Measurements from ENCODE around the gene RIN3.

Gene RIN3

DNA sequence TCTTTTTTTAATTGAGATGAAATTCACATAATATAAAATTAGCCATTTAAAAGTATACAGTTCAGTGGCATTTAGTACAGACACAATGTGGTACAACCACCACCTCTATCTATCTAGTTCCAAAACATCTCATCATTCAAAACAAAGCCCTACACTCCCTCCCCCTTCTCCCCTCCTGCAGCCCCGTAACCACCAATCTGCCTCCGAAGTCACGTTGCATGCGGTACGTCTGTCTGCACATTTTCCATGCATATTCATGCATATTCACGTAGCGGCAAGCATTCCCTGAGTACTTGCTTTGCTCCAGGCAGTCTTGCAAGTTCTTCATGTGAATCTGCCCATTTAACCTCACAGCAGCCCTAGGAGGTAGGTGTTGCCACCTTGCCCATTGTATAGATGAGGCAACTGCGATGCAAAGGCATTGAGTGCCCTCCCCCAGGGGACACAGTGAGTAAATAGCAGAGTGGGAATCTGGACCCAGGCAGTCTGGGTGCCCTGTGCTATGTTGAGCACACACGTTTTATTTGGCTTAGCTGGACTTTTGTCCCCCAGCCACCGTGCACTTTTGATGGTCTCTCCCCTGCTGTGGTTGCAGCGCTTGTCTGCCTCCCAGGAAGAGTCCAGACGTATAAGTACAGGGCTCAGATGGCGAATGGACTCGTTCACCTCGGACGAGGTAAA is 43.4 kb downstream of the RIN3 start:
- DNase-seq = no peak

- DNase-seq = no peak
Observed at GRCh38 chr14:92557544-92557912, 43.9 kb downstream of the RIN3 start.

DNA sequence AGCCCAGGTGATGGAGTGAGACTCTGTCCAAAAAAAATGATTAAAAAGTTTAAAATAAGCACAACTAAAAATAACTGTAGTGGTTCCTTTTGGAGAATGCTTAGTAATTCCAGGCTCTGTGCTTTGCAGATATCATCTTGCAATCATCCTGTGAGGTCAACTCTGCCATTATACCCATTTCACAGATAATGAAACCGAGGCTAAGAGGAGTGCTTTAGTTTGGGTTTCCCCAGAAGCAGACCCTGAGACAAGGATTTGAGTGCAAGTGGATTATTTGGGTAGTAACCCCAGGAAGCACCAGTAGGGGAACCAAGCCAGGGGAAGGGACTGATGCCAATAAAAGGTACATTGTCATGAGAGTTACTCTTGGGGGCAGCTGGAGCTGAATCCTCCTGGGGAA is 44.7 kb downstream of the RIN3 start:
- DNase-seq = no peak

GRCh38 chr14:92559486-92559885 is 45.9 kb downstream of the RIN3 start:
- DNase-seq = no peak

DNA sequence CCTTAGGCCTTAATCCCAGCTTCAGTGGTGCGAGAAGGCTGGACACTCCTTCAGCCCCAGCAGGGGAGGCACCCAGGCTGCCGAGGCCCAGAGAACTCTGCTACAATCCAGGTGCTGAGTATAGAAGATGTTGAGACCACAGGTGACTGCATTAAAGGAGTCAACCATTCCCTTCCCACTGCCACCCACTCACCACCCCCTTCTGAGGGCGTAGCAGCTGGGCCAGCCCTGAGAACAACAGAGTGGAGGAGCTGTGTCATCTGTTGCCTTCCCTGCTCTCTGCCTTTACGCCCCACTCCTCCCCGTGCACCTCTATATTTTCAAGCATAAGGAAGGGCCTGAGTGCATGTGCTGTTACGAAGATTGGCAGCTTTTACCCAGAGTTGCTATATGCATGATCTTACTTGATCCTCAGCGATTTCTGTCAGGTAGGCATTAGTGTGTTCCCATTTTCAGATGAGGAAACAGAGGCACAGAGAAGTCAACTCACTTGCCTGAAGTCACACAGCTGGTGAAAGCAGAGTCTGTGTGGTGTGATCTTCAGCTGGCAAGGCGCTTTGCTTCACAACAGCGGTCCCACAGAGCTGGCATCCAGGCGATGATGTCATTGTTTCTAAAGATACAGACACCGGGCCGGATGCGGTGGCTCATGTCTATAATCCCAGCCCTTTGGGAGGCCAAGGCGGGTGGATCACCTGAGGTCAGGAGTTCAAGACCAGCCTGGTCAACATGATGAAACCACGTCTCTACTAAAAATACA is 46.7 kb downstream of the RIN3 start:
- DNase-seq = no peak

DNA sequence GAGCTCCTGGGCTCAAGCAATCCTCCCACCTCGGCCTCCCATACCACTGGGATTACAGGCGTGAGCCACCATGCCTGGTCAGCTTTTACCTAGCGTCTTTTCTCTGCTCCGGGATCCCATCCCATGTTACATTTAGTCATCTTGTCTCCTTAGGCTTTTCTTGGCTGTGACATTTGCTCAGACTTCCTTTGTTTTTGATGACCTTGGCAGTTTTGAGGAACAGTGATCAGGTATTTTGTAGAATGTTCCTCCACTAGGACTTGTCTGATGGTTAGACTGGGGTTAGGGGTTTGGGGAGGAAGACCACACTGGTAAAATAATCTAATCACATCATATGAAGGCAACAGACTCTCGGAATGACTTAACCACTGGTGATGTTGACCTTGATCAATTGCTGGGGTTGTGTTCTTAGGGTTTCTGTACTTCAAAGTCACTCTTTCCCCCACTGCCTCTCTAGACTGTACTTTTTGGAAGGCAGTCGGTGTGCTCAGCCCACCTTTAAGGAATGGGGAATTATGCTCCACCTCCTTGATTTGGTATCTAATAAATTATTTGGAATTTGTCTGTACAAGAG is 48.4 kb downstream of the RIN3 start:
- DNase-seq = no peak

DNA sequence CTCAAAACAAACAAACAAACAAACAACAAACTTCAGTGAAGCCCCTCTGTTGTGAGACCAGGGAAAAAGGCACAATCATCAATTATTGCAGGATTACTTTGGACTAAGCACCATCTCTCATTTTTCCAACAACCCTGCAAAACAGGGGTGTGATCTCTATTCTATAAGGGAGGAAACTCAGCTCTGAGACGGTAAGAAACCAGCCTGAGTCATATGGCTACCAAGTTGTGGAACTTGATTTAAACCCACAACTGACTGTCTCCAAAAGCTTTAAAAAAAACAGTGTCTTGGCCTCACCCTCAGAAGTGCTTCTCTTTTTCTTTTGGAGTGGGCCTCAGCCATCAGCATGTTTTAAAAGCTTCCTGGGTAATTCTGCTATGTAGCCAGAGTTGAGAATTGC is 49.8 kb downstream of the RIN3 start:
- no peak for DNase-seq

DNA sequence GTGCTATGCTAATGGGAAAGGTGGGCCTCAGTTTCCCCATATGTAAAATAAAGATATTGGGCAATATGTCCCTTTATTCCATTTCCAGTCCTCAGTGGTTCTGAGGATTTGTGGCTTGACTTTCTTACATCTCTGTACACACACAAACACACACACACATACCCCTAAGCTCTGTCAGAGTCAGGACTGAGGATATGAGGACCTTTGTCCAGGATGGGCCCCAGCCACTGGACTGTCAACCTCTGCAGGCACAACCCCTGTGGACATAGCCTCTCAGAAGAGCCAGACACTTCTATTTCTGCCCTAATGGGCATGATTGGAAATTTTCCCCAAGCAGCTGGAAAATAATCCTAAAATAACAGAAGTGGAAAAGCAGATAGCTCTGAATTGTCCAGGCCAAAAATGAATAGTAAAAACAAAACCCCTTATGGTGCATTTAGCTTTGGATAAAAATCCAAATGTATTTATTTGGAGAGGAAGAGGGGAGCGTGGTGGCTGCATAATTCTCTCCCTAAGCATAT is 50.2 kb downstream of the RIN3 start:
- no peak for DNase-seq

GRCh38 chr14:92564344-92565039 is 50.9 kb downstream of the RIN3 start:
- DNase-seq = no peak

DNA sequence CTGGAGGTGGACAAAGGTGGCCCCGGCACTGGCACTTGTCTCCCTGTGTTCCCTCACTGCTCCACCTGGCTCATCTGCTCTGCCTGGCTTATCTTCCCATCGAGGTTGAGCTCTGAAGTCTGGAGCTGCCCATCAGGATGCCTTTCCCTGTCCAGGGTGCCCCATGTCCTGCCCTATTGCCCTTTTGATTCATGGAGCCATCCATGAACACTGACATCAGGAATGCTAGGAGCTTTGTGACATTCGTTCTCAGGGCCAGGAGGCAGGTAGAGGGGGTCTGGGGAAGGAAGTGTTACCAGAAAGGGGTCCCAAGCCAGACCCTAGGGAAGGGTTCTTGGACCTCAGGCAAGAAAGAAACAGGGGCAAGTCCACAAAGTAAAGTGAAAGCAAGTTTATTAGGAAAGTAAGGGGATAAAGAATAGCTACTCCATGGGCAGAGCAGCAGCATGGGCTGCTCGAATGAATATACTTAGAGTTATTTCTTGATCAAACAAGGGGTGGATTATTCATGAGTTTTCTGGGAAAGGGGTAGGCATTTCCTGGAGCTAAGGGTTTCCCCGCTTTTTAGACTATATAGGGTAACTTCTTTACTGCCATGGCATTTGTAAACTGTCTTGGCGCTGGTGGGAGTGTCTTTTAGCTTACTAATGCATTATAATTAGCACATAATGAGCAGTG is 51.6 kb downstream of the RIN3 start:
- DNase-seq = no peak

GRCh38 chr14:92565718-92566115 is 52.1 kb downstream of the RIN3 start:
- no peak for DNase-seq

DNA sequence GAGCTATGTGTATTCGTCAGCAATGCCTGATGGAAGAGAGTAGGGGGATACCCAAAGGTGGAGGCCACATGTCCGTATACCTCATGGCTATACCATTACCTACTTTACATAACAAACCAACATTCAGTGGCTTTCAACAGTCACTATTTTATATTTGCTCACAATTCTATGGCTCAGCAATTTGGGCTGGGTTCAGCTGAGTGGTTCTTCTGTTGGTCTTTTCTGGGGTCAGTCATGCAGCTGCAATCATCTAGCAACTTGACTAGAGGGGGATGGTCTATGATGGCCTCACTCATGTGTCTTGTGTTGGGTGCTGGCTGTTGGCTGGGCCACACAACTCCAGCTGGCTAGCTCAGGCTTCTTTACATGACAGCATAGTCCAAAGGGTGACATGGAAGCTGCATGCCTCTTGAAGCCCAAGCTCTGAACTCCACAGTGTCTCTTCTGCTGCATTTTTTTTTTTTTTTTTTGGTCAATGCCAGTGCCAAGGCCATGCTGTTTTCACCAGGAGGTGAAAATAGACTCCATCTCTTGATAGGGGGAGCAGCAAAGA is 53.7 kb downstream of the RIN3 start:
- no peak for DNase-seq

DNA sequence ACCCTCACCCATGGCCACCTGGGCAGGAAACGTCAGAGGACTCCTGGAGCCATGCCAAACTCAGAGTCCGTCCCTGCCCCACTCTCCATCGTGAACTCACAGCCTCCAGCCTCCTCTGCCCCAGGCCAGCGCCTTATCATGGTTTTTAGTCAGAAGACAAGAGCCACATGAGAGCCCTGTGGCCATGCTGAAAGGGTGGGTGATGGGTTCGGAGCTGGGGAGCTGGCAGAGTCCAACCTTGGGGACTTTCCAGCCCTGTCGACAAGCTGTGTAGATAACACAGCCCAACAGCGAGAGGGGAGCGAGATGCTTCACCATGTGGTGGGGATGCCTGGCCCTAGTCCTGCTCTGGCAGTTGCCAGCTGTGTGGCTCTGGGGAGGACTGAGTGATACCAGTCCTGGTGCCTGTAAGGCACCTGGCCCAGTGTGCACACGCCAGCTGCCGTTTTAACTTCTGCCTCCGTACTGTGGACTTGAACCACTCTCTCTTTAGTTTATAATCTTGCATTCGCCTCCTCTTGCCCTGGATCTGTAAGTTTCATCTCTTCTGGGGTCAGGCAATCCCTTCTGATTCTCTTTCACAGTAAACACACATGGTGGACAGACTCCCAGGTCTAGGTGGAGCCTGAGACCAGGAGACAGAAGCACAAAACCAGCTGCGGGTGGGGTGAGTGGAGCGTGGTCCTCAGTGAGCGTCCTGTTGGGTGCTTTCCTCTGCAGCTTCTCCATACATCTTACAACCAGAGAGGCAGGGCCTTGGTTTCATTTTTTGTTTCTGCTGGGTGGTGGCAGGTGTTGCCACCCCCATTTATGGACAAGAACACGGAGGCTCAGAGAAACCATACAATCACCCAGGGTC is 55.3 kb downstream of the RIN3 start:
- DNase-seq = no peak

- DNase-seq = no peak
Observed at GRCh38 chr14:92570674-92571262, 57.2 kb downstream of the RIN3 start.

DNA sequence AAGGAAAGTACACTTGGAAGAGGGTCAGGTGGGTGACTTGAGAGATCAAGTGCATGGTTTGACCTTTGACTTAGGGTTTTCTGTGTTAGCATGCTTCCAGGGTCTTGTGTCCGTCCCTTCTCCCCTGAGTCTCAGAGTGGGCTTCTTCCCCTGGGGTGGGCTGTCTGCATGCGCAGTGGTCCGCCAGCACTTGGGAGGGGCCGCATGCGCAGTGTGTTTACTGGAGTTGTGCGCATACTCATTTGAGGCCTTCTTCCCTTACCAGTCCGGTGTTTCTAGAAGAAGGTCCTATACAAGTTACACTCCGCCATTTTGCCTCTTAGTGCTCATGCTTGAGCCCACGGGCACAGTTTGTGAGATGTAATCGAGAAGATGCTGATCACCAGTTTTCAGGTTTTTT is 58.5 kb downstream of the RIN3 start:
- DNase-seq = no peak

GRCh38 chr14:92573761-92574498 is 60.3 kb downstream of the RIN3 start:
- DNase-seq = peak; percentile 52

DNA sequence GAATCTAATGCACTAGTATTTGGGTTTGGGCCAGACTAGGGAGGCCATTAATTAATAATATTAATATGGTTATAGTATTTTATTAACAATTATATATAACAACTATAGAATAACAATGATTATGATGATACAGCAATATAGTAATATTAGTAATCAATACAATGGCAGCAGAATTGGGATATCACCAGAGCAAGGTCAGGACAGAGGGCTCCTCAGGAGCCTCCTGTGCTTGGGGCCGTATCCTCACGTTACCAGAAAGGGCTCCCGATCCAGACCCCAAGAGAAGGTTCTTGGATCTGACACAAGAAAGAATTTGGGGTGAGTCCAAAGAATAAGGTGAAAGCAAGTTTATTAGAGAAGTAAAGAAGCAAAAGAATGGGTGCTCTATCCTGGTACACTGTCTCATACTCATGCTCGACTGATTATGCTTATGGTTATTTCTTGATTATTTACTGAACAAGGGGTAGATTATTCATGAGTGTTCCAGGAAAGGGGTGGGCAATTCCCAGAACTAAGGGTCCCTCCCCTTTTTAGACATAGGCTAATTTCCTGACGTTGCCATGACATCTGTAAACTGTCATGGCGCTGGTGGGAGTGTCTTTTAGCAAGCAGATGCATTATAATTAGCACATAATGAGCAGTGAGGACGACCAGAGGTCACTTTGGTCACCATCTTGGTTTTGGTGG is 61.6 kb downstream of the RIN3 start:
- no peak for DNase-seq

DNA sequence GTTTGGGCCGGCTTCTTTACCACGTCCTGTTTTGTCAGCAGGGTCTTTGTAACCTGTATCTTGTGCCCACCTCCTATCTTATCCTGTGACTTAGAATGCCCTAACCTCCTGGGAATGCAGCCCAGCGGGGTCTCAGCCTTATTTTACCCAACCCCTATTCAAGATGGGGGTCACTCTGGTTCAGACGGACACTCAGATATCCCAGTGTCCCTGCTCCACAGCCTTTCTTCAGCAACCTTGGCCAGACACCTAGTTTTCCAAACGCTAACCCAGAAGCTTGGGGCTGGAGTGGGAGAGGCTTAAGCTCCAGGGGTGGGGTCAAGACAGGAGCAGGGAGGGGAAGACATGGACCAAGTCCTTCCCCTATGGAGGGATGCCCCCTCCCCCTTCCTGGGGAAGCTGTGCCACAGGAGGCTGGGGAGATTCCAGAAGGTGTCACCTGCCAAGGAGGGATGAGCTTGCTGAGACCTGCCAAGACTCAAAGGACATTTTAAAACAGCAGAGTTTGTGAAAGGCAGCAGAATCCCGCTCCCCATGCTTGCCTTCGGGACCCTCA is 62.2 kb downstream of the RIN3 start:
- DNase-seq = no peak

DNA sequence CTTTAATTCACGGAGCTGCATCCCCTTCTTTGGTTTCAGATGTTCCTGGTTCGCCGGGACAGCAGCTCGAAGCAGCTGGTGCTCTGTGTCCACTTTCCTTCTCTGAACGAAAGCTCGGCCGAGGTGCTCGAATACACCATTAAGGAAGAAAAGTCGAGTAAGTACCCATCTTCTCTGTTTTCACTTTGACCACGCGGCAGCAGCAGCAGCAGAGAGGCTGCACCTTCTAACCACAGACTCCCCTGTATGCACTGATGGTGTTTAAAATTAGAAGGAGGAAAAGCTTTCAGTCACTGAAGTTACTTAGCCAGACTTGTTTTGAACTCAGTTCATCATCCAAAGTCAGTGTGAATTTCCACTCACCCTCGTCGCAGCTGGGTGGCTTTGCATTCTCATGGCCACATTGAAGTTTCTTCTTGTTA is 63.8 kb downstream of the RIN3 start:
- DNase-seq = no peak

- no peak for DNase-seq
Observed at GRCh38 chr14:92578511-92578910, 64.9 kb downstream of the RIN3 start.
